GM10266 (cell line): ENCODE results near the gene MTG2.
A peak's percentile ranks its signal among the peaks of the same experiment; 100 is the strongest.

Experiments
- DNase-seq: peaks from one replicate; pipeline ENCODE4 v3.0.0; 2012; ENCODE audit errors: extremely low spot score
- TF ChIP-seq, protein P1 (sequence below): IDR thresholded peaks from 2 replicates; pipeline ENCODE4 v1.5.1; 2012; ENCODE audit warnings: mild to moderate bottlenecking, low read depth; ENCODE audit not compliant: control insufficient read depth, insufficient read depth; ENCODE audit errors: missing control alignments

MTG2 gene

GRCh38 chr20:62159839-62160238, 23.0 kb upstream of the MTG2 start:
- peak; percentile 74 for DNase-seq
- TF ChIP-seq, protein P1, sequence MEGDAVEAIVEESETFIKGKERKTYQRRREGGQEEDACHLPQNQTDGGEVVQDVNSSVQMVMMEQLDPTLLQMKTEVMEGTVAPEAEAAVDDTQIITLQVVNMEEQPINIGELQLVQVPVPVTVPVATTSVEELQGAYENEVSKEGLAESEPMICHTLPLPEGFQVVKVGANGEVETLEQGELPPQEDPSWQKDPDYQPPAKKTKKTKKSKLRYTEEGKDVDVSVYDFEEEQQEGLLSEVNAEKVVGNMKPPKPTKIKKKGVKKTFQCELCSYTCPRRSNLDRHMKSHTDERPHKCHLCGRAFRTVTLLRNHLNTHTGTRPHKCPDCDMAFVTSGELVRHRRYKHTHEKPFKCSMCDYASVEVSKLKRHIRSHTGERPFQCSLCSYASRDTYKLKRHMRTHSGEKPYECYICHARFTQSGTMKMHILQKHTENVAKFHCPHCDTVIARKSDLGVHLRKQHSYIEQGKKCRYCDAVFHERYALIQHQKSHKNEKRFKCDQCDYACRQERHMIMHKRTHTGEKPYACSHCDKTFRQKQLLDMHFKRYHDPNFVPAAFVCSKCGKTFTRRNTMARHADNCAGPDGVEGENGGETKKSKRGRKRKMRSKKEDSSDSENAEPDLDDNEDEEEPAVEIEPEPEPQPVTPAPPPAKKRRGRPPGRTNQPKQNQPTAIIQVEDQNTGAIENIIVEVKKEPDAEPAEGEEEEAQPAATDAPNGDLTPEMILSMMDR = no peak

DNA sequence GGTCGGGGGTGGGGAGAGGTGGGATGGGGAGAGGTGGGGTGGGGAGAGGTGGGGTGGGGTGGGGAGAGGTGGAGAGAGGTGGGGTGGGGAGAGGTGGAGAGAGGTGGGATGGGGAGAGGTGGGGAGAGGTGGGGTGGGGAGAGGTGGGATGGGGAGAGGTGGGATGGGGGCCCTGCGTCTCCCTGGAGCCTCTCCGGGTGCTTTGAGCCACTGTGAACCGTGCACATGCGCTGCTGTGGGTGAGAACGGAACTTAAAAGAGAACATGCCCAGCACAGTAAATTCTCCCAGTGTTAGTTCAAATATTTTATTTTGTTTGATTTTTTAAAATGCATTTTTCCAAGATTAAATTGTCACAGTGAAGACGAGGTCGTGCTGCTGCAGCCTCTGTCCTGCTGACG, 22.6 kb upstream of the MTG2 start:
- TF ChIP-seq, protein P1 = no peak
- DNase-seq = no peak

DNA sequence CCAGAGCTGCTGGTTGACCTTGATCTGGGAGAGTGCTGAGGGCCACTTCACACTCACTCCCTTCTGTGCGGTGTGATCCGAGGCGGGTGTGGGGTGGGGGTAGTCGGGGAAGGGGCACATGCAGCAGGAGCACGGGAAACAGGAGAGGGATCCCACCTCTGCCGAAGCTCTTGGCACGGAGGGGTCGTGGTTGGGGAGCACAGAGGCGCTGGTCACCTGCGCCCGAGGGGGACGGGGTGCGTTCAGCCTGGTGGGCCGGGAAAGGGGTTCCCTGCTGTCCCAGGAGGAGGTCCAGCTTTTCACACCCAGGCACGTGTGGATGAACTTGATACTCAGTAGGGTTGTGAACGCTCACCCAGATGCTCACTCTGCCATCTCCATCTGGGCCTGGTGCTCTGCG, 22.0 kb upstream of the MTG2 start:
- TF ChIP-seq, protein P1 = no peak
- no peak for DNase-seq

GRCh38 chr20:62161347-62161746, 21.5 kb upstream of the MTG2 start:
- DNase-seq = no peak

DNA sequence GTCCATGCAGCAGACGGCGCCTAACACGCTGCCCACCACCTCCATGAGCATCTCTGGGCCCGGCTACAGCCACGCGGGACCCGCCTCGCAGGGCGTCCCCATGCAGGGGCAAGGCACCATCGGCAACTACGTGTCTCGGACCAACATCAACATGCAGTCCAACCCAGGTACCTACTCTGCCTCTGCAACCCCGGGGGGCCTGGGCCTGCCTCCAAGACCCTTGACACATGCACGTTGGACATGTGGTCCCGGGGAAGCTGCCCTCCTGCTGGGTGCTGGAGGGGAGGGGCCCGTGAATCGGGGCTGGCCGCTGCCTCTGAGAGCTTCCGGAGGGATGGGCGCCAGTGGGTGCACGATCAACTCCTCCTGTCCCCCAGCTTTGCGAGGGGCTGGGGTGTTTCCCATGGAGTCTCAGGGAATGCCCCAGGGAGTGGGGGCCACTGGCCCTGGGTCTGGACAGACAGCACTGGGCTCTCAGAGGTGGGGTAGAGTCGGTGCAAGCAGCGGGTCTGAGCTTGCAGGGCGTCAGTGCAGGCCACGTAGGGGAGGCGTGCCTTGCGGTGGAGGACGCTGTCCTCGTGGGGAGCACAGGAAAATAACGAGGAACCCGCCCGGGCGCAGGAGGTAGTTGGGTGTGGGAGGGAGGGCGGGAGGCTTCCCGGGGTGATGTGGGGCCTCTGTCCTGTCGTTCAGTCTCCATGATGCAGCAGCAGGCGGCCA, 19.9 kb upstream of the MTG2 start:
- no peak for DNase-seq
- TF ChIP-seq, protein P1 = no peak

More at GRCh38 chr20:62161347-62161746, 21.5 kb upstream of the MTG2 start:
- TF ChIP-seq, protein P1 = no peak

DNA sequence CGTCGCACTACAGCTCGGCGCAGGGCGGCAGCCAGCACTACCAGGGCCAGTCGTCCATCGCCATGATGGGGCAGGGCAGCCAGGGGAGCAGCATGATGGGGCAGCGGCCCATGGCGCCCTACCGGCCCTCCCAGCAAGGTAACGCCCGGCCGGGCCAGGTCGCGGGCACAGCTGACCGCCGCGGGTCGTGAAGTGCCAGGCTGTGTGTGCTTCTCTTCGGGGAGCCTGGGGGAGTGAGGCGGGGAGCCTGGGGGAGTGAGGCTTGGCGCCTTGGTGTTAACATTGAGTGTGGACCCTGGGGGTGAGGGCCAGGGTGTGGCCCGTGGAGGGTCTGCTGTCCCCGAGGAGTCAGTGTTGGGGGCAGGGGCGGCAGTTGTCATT, 19.4 kb upstream of the MTG2 start:
- TF ChIP-seq, protein P1 = no peak
- no peak for DNase-seq

DNA sequence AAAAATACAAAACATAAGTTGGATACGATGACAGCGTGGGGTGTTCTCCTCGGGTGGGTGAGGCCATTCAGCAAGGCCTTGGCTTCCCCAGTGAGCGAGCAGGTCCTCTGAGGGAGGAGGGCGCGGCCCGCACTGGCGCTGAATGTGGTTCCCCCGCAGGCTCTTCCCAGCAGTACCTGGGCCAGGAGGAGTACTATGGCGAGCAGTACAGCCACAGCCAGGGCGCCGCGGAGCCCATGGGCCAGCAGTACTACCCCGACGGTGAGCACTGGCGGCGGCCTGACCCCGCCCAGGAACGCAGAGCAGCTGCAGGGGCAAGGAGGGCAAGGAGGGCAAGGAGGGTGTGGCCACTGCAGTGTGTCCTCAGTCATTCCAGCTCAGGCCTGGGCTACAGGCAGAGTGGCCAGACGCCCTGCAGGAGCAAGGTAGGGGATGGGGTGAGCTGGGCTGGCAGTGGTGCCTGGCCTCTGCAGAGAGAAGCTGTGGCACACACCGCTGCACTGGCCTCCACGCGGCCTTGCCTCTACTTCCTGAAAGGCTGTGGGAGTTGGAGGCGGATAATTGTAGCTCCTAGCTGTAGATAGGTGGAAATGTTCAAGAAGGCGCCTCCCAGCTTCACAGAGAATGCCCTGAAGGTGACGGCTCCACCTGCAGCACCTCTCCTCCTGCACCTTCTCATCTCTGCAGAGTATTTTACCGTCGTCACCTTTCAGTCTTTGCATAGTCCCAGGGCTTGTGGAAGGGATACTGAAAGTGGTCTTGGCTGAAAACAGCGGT, 18.7 kb upstream of the MTG2 start:
- TF ChIP-seq, protein P1 = no peak
- no peak for DNase-seq
